ENCODE data around the gene PLD1.

The PLD1 gene

GRCh38 chr3:171741377-171741776 is 68.9 kb downstream of the PLD1 start:
- Histone ChIP-seq H3K4me3 (ENCODE audit: low read depth, low read length) (no peak overlapping the region), H3K27me3 (ENCODE audit: insufficient read depth, low read depth, severe bottlenecking) (no peaks in the 10 kb centered on the region), H3K9me3 (ENCODE audit: severe bottlenecking) (no peaks in the 10 kb centered on the region), H3K36me3 (no peaks in the 10 kb centered on the region), H3K27ac (no peak overlapping the region)
- DNase-seq, result no peak
- no peak for TF ChIP-seq CTCF (IDR thresholded peaks at IDR 0.05; ENCODE audit: low read depth, low read length)

- Histone ChIP-seq H3K9me3 (ENCODE audit: severe bottlenecking) (no peaks in the 10 kb centered on the region), H3K27me3 (ENCODE audit: insufficient read depth, low read depth, severe bottlenecking) (no peaks in the 10 kb centered on the region), H3K27ac (no peak overlapping the region), H3K4me3 (ENCODE audit: low read depth, low read length) (no peak overlapping the region), H3K36me3 (no peaks in the 10 kb centered on the region)
- TF ChIP-seq CTCF (IDR thresholded peaks at IDR 0.05; ENCODE audit: low read depth, low read length), result no peak
- no peak for DNase-seq
These were observed 73.7 kb downstream of the PLD1 start for GRCh38 chr3:171736556-171736955.

- no peak overlapping the region for H3K27ac ChIP-seq
- DNase-seq, result no peak
- H3K4me3 ChIP-seq (ENCODE audit: low read depth, low read length), result no peak overlapping the region
- H3K36me3 ChIP-seq, result no peaks in the 10 kb centered on the region
- H3K9me3 ChIP-seq (ENCODE audit: severe bottlenecking), result no peaks in the 10 kb centered on the region
- H3K27me3 ChIP-seq (ENCODE audit: insufficient read depth, low read depth, severe bottlenecking), result no peaks in the 10 kb centered on the region
- no peak for TF ChIP-seq CTCF (IDR thresholded peaks at IDR 0.05; ENCODE audit: low read depth, low read length)
These were observed 76.7 kb downstream of the PLD1 start for GRCh38 chr3:171733561-171733960.

- no peak for DNase-seq
- Histone ChIP-seq H3K9me3 (ENCODE audit: severe bottlenecking) (no peaks in the 10 kb centered on the region), H3K36me3 (no peaks in the 10 kb centered on the region), H3K4me3 (ENCODE audit: low read depth, low read length) (no peak overlapping the region), H3K27ac (no peak overlapping the region), H3K27me3 (ENCODE audit: insufficient read depth, low read depth, severe bottlenecking) (no peaks in the 10 kb centered on the region)
- TF ChIP-seq CTCF (IDR thresholded peaks at IDR 0.05; ENCODE audit: low read depth, low read length), result no peak
These were observed 77.5 kb downstream of the PLD1 start for GRCh38 chr3:171732756-171733155.

- no peak for DNase-seq
- TF ChIP-seq CTCF (IDR thresholded peaks at IDR 0.05; ENCODE audit: low read depth, low read length), result no peak
- Histone ChIP-seq H3K27me3 (ENCODE audit: insufficient read depth, low read depth, severe bottlenecking) (no peaks in the 10 kb centered on the region), H3K36me3 (no peaks in the 10 kb centered on the region), H3K4me3 (ENCODE audit: low read depth, low read length) (no peak overlapping the region), H3K9me3 (ENCODE audit: severe bottlenecking) (no peaks in the 10 kb centered on the region), H3K27ac (no peak overlapping the region)
These were observed 78.6 kb downstream of the PLD1 start for GRCh38 chr3:171731691-171732090.

All from WERI-Rb-1 (cell line).